OCI-LY1 (cell line): ENCODE data around the gene PFKL.

ENCODE experiments used
- H2AFZ ChIP-seq: fragments of 200-600 bp; sonication (generic), shearing (Covaris generic); 2 replicates; pipeline ENCODE4 v1.6.0; 2014; ENCODE audit warnings: antibody characterized with exemption, mild to moderate bottlenecking, low read length
- H3F3A ChIP-seq: fragments of 200-600 bp; sonication (generic), shearing (Covaris generic); 2 replicates; pipeline ENCODE4 v1.6.0; 2014; ENCODE audit warnings: mild to moderate bottlenecking, antibody characterized with exemption, low read length, moderate library complexity; ENCODE audit not compliant: insufficient read depth
- H3K27ac ChIP-seq: fragments of 200-600 bp; sonication (generic); 2 replicates; pipeline ENCODE4 v1.5.1; 2014; ENCODE audit warnings: low read length, mixed run types, mild to moderate bottlenecking, low read depth; ENCODE audit not compliant: poor library complexity, severe bottlenecking
- H3K27me3 ChIP-seq: fragments of 200-600 bp; sonication (generic); 2 replicates; pipeline ENCODE4 v1.6.0; 2014; ENCODE audit warnings: antibody characterized with exemption, mild to moderate bottlenecking, low read length, moderate library complexity; ENCODE audit not compliant: insufficient read depth
- H3K36me3 ChIP-seq: fragments of 200-600 bp; sonication (generic); 2 replicates; pipeline ENCODE4 v1.6.1; 2014; ENCODE audit warnings: mild to moderate bottlenecking, antibody characterized with exemption, low read length, moderate library complexity, mixed read lengths; ENCODE audit not compliant: insufficient read depth
- H3K4me1 ChIP-seq: fragments of 200-600 bp; sonication (generic); 2 replicates; pipeline ENCODE4 v1.5.1; 2014; ENCODE audit warnings: mild to moderate bottlenecking, low read length, moderate library complexity; ENCODE audit not compliant: insufficient read depth, severe bottlenecking
- H3K4me2 ChIP-seq: fragments of 200-600 bp; sonication (generic), shearing (Covaris generic); 2 replicates; pipeline ENCODE4 v1.6.1; 2014; ENCODE audit warnings: low read length
- H3K4me3 ChIP-seq: fragments of 200-600 bp; sonication (generic); 2 replicates; pipeline ENCODE4 v1.5.1; 2014; ENCODE audit warnings: low read length, low read depth, mild to moderate bottlenecking, mixed read lengths; ENCODE audit not compliant: poor library complexity, severe bottlenecking
- H3K79me2 ChIP-seq: fragments of 200-600 bp; shearing (Covaris generic); 2 replicates; pipeline ENCODE4 v1.6.1; 2016; ENCODE audit warnings: mixed run types, low read length, mixed read lengths; ENCODE audit not compliant: insufficient read depth
- H3K9ac ChIP-seq: fragments of 200-600 bp; sonication (generic), shearing (Covaris generic); 2 replicates; pipeline ENCODE4 v1.6.1; 2014; ENCODE audit warnings: mild to moderate bottlenecking, low read length, mixed read lengths
- H3K9me2 ChIP-seq: fragments of 200-600 bp; sonication (generic), shearing (Covaris generic); 2 replicates; pipeline ENCODE4 v1.6.1; 2014; ENCODE audit warnings: low read depth, mild to moderate bottlenecking, low read length, mixed read lengths
- H3K9me3 ChIP-seq: fragments of 200-600 bp; shearing (Covaris generic); 2 replicates; pipeline ENCODE4 v1.6.1; 2014; ENCODE audit warnings: low read length, mixed read lengths
- H4K20me1 ChIP-seq: fragments of 200-600 bp; sonication (generic), shearing (Covaris generic); 2 replicates; pipeline ENCODE4 v1.6.0; 2016; ENCODE audit warnings: mild to moderate bottlenecking, low read length; ENCODE audit not compliant: insufficient read depth
- CTCF ChIP-seq: fragments of 200-600 bp; sonication (generic), shearing (Covaris generic); IDR thresholded peaks from 2 replicates; pipeline ENCODE4 v1.5.1; 2017; ENCODE audit warnings: mild to moderate bottlenecking, antibody characterized with exemption, low read length, moderate library complexity, mixed read lengths
- EZH2 ChIP-seq: fragments of 200-600 bp; sonication (generic), shearing (Covaris generic); IDR thresholded peaks from 2 replicates; pipeline ENCODE4 v1.8.0; 2017; ENCODE audit warnings: borderline replicate concordance, mixed run types, mild to moderate bottlenecking, antibody characterized with exemption, low read length, moderate library complexity, mixed read lengths

The PFKL gene

GRCh38 chr21:44376606-44377005 is 76.8 kb downstream of the PFKL start:
- Histone ChIP-seq H3K79me2 (no peaks in the 10 kb centered on the region), H4K20me1 (no peaks in the 10 kb centered on the region), H3K27ac (no peak overlapping the region), H2AFZ (no peak overlapping the region), H3K27me3 (peaks cover 12% of the 10 kb centered on the region; the same call in 1 of the 2 replicates), H3F3A (no peaks in the 10 kb centered on the region), H3K36me3 (no peaks in the 10 kb centered on the region), H3K4me2 (no peak overlapping the region), H3K9ac (no peak overlapping the region), H3K4me3 (no peak overlapping the region), H3K9me3 (no peaks in the 10 kb centered on the region), H3K4me1 (no peaks in the 10 kb centered on the region), H3K9me2 (no peaks in the 10 kb centered on the region)
- TF ChIP-seq EZH2, result no peak
- no peak for TF ChIP-seq CTCF
